ENCODE data around the gene TXNDC12.

TXNDC12 gene

GRCh38 chr1:51997974-51998382 is 57.0 kb downstream of the TXNDC12 start:
- H3K4me3 ChIP-seq (ENCODE audit: control insufficient read depth, low read depth, low read length), result no peak overlapping the region
- DNase-seq (ENCODE audit: low read depth), result no peak
- TF ChIP-seq, protein P1, sequence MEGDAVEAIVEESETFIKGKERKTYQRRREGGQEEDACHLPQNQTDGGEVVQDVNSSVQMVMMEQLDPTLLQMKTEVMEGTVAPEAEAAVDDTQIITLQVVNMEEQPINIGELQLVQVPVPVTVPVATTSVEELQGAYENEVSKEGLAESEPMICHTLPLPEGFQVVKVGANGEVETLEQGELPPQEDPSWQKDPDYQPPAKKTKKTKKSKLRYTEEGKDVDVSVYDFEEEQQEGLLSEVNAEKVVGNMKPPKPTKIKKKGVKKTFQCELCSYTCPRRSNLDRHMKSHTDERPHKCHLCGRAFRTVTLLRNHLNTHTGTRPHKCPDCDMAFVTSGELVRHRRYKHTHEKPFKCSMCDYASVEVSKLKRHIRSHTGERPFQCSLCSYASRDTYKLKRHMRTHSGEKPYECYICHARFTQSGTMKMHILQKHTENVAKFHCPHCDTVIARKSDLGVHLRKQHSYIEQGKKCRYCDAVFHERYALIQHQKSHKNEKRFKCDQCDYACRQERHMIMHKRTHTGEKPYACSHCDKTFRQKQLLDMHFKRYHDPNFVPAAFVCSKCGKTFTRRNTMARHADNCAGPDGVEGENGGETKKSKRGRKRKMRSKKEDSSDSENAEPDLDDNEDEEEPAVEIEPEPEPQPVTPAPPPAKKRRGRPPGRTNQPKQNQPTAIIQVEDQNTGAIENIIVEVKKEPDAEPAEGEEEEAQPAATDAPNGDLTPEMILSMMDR (IDR thresholded peaks at IDR 0.05; ENCODE audit: control insufficient read depth, insufficient read depth, low read depth, low read length, missing control alignments), result no peak

- TF ChIP-seq, protein P1 (IDR thresholded peaks at IDR 0.05; ENCODE audit: control insufficient read depth, insufficient read depth, low read depth, low read length, missing control alignments), result no peak
- no peak for DNase-seq (ENCODE audit: low read depth)
- peak within 1 kb of the TSS; percentile 73 for H3K4me3 ChIP-seq (ENCODE audit: control insufficient read depth, low read depth, low read length)
Observed at GRCh38 chr1:51990478-51990965, 64.5 kb downstream of the TXNDC12 start, which contains the start of gene RAB3B. RAB3B (minus strand) TSS chr1:51990700; CDS start chr1:51977117, 13,583 bp downstream.

DNA sequence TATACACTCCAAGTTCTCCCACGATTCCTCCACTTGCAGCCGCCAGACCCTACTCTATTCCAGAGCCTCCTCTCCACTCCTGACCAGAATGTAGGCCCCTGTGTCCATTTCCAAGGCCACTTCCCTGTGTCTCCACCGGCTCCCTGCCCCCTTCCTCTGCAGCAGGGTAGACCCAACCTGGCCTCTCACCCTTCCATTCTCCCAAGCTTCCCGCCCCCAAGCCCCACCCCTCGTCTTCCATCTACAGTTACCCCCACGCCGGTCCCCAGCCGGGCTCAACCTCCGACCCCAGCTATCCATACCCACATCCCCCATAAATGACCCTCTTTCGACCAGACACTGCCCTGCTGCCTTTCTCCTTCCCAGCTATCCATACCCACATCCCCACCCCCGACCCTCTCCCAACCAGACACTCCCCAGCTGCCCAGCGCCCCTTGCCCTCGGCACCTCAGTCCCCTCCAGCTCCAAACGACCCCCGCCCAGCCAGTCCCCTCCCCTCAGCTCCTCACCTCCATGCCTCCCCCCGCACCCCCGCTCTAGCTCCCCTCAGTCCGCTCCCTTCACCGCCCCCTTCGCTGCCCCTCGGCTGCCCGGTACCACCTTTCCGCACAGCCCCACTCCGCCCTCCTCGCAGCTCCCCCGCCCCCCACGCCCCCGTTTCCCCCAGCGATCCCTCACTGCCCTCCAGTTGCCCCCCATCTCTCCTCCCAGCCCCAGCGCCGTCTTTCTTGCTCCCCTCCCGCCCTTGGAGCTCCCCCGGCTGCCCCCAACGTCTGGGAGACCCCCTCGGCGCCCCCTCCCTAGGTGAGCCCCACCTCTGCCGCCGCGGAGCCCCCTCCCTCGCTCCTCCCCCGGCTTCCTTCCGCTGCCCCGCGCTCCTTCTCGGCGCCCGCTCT is 65.2 kb downstream of the TXNDC12 start:
- peak overlapping the region; percentile 73 for H3K4me3 ChIP-seq (ENCODE audit: control insufficient read depth, low read depth, low read length)
- no peak for DNase-seq (ENCODE audit: low read depth)
- TF ChIP-seq, protein P1 (IDR thresholded peaks at IDR 0.05; ENCODE audit: control insufficient read depth, insufficient read depth, low read depth, low read length, missing control alignments), result no peak

DNA sequence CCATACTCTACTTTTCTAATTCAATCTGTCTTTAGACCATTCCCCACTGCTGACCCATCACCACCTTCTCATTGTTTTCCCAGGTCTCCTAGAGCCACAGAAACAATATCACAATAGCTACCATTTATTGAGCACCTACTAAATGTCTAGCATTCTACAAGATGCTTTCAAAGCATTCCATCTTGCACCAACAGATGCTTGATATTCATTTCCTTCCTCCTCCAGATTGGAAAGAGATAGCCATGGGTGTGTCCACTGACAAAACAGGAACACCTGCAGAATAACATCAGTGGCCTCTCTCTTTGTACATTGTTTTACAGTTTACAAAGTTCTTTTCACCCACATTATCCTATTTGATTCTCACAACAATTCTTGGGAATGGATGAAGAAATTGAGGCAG is 66.7 kb downstream of the TXNDC12 start:
- H3K4me3 ChIP-seq (ENCODE audit: control insufficient read depth, low read depth, low read length), result no peak overlapping the region
- DNase-seq (ENCODE audit: low read depth), result no peak
- TF ChIP-seq, protein P1 (IDR thresholded peaks at IDR 0.05; ENCODE audit: control insufficient read depth, insufficient read depth, low read depth, low read length, missing control alignments), result no peak

DNA sequence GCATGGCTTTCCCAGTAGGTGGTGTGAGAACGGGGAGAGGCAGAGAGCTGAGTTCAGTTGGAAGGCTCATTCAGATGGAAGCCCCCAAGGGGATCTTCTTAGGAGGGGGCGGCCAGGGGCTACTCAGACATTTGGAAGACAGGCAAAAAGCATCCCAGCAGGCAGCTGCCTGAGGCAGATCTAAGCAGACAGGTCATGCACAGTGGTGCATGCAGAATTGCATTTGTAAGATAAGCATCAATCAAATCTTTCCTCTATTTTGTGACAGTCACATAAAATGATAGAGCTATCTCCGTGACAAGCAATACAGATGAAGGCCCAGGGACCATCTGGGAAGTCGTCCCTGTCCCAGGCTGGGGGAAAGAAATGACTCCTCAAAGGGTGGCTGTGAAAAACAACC is 68.3 kb downstream of the TXNDC12 start:
- TF ChIP-seq, protein P1 (IDR thresholded peaks at IDR 0.05; ENCODE audit: control insufficient read depth, insufficient read depth, low read depth, low read length, missing control alignments), result no peak
- DNase-seq (ENCODE audit: low read depth), result no peak
- H3K4me3 ChIP-seq (ENCODE audit: control insufficient read depth, low read depth, low read length), result no peak overlapping the region

DNA sequence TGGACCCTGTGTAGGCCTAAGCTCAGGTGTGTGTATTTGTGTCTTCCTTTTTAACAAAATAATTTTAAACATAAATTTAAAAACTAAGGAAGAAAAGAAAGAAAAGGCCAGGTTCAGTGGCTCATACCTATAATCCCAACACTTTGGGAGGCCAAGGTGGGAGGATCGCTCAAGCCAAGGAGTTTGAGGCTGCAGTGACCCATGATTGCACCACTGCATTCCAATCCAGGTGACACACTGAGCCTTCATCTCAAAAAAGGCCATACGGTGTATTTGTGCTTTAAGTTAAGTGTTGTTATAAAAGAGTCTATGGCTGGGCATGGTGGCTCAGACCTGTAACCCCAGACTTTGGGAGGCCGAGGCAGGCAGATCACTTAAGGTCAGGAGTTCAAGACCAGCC is 72.8 kb downstream of the TXNDC12 start:
- TF ChIP-seq, protein P1 (IDR thresholded peaks at IDR 0.05; ENCODE audit: control insufficient read depth, insufficient read depth, low read depth, low read length, missing control alignments), result no peak
- no peak overlapping the region for H3K4me3 ChIP-seq (ENCODE audit: control insufficient read depth, low read depth, low read length)
- no peak for DNase-seq (ENCODE audit: low read depth)

Data from AG09309 (cell line).